Neural progenitor cell (in vitro differentiated cells): Measurements from ENCODE around the gene FAM174C. TPM values are rescaled to one million over a fixed set of nuclear protein-coding genes. Genes with fewer than 3 reads are reported as not detected.

Source experiments
- DNase-seq: peaks from one replicate; pipeline ENCODE4 v3.0.0-alpha.2; 2016; ENCODE audit warnings: low spot score
- H2AFZ ChIP-seq: fragments of 200-600 bp; sonication (generic); replicated peaks from 2 replicates; pipeline ENCODE4 v1.6.1; 2016; ENCODE audit warnings: antibody characterized with exemption
- H3F3A ChIP-seq: fragments of 200-600 bp; sonication (generic); 2 replicates; pipeline ENCODE4 v1.6.1; 2016; ENCODE audit warnings: antibody characterized with exemption, low read depth
- H3K27ac ChIP-seq: fragments of 200-600 bp; sonication (generic); 2 replicates; pipeline ENCODE4 v1.5.1; 2016; ENCODE audit warnings: mild to moderate bottlenecking
- H3K27me3 ChIP-seq: fragments of 200-600 bp; sonication (generic); 2 replicates; pipeline ENCODE4 v1.6.1; 2016; ENCODE audit warnings: mild to moderate bottlenecking, moderate library complexity
- H3K36me3 ChIP-seq: fragments of 200-600 bp; sonication (generic); 2 replicates; pipeline ENCODE4 v1.5.1; 2016
- H3K4me1 ChIP-seq: fragments of 200-600 bp; sonication (generic); 2 replicates; pipeline ENCODE4 v1.6.1; 2016; ENCODE audit warnings: mixed run types
- H3K4me2 ChIP-seq: fragments of 200-600 bp; sonication (generic); 2 replicates; pipeline ENCODE4 v1.6.1; 2016
- H3K4me3 ChIP-seq: fragments of 200-600 bp; sonication (generic); 2 replicates; pipeline ENCODE4 v1.5.1; 2016
- H3K79me2 ChIP-seq: fragments of 200-600 bp; sonication (generic); 2 replicates; pipeline ENCODE4 v1.6.1; 2016; ENCODE audit warnings: low read depth
- H3K9ac ChIP-seq: fragments of 200-600 bp; sonication (generic); 2 replicates; pipeline ENCODE4 v1.6.1; 2016
- H3K9me3 ChIP-seq: fragments of 200-600 bp; sonication (generic); 2 replicates; pipeline ENCODE4 v1.5.1; 2016; ENCODE audit warnings: low read depth
- H4K20me1 ChIP-seq: fragments of 200-600 bp; sonication (generic); 2 replicates; pipeline ENCODE4 v1.6.1; 2016; ENCODE audit warnings: low read depth
- H3K27ac Mint-ChIP-seq: 3 replicates; pipeline ENCODE4 v1.8.0; 2021; ENCODE audit warnings: mixed read lengths
- H3K27me3 Mint-ChIP-seq: 2 replicates; pipeline ENCODE4 v1.8.0; 2022; ENCODE audit warnings: low read depth, mild to moderate bottlenecking, inconsistent platforms, moderate library complexity, mixed read lengths; ENCODE audit not compliant: insufficient read depth
- H3K36me3 Mint-ChIP-seq: 3 replicates; pipeline ENCODE4 v1.8.0; 2021; ENCODE audit warnings: mixed read lengths
- H3K4me1 Mint-ChIP-seq: 3 replicates; pipeline ENCODE4 v1.8.0; 2021; ENCODE audit warnings: mixed read lengths
- H3K4me3 Mint-ChIP-seq: 3 replicates; pipeline ENCODE4 v1.8.0; 2021; ENCODE audit warnings: mild to moderate bottlenecking, moderate library complexity, mixed read lengths
- H3K9me3 Mint-ChIP-seq: 3 replicates; pipeline ENCODE4 v1.8.0; 2020; ENCODE audit warnings: mixed read lengths
- CTCF ChIP-seq: fragments of 200-600 bp; sonication (generic); IDR thresholded peaks from 2 replicates; pipeline ENCODE4 v1.5.1; 2017; ENCODE audit warnings: antibody characterized with exemption, mild to moderate bottlenecking
- EZH2 ChIP-seq: fragments of 200-600 bp; sonication (generic); IDR thresholded peaks from 2 replicates; pipeline ENCODE4 v1.6.1; 2017; ENCODE audit warnings: antibody characterized with exemption, mild to moderate bottlenecking, moderate library complexity
- EZH2phosphoT487 ChIP-seq: fragments of 200-600 bp; sonication (generic); IDR thresholded peaks from 2 replicates; pipeline ENCODE4 v1.6.1; 2017; ENCODE audit warnings: antibody characterized with exemption
- total RNA-seq: library from RNA; depleted of rRNA; stranded (reverse); fragments of >200 nt; gene quantifications from 2 replicates; pipeline ENCODE4 v1.2.3, GENCODE V29; 2015; ENCODE audit warnings: low replicate concordance

FAM174C gene
- total RNA-seq, 1 donor from 2014 or later, result 4.8 TPM

DNA sequence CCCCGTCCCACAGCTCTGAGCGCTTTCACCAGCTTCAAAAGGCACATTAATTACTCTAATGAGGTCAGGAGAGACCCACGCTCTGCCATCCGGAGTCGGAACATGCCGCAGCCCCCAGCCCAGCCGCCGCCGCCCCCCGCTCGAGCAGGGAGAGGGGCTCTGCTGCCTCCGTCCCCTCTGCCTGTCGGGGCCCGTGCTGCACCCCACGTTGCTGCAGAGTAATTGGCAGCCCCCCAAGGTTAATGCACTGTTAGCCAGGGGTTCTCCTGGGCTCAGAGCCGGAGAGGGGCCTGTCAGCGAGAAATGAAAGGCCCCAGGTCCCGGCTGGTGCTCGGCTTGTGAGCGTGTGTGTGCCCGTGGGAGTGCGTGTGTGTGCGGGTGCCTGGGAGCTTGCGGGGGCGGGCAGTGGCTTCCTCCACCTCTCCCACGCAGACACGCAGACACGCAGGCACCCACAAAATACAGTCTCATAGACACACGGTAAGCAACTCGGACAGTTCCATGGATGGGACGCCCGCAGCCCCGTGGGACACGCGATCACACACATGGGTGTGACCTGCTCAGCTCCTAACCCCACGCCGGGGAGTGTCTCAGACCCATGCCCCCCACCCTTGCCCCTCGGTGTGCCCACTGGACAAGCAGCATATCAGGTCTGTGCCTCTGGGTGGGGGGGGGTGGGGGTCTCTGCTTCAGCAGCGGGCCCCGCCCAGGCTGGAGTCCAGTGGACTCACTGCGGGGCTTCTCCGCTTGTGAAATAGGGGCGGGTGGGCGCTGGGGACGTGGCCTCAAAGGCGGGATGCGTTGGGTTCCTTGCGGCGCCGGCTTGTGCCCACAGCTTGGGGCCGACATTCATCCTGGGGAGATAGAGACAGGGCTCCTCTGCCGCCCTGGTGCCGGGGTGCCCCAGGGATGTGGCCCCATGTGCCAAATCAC lies 5.6 kb downstream of the FAM174C start:
- Mint-ChIP-seq H3K9me3 (no peaks in the 10 kb centered on the region), H3K27ac (no peak overlapping the region)

GRCh38 chr19:1281569-1282287 lies 6.4 kb downstream of the FAM174C start:
- Histone ChIP-seq H3K9ac (no peak overlapping the region), H3K79me2 (peaks cover 10% of the 10 kb centered on the region), H3K36me3 (no peaks in the 10 kb centered on the region), H3K4me3 (no peak overlapping the region), H3K27me3 (peaks cover 25% of the 10 kb centered on the region), H3K4me2 (no peak overlapping the region), H3K9me3 (no peaks in the 10 kb centered on the region), H3K4me1 (peaks cover 4% of the 10 kb centered on the region), H3K27ac (no peak overlapping the region), H3F3A (peaks cover 46% of the 10 kb centered on the region), H2AFZ (no peak overlapping the region), H4K20me1 (peaks cover 15% of the 10 kb centered on the region)
- no peak for TF ChIP-seq EZH2
- no peak for TF ChIP-seq EZH2phosphoT487
- TF ChIP-seq CTCF, result no peak
- DNase-seq, result no peak
- Mint-ChIP-seq H3K4me3 (no peak overlapping the region), H3K27me3 (peaks cover 7% of the 10 kb centered on the region), H3K4me1 (peaks cover 25% of the 10 kb centered on the region), H3K9me3 (no peaks in the 10 kb centered on the region), H3K36me3 (peaks cover 3% of the 10 kb centered on the region), H3K27ac (peak overlapping the region; percentile 58)

More for the DNA sequence above, 5.6 kb downstream of the FAM174C start:
- Histone ChIP-seq H3K9ac (no peak overlapping the region), H3K27ac (no peak overlapping the region), H3K4me3 (no peak overlapping the region), H3F3A (peaks cover 48% of the 10 kb centered on the region), H2AFZ (no peak overlapping the region), H3K4me2 (no peak overlapping the region), H3K4me1 (peaks cover 8% of the 10 kb centered on the region), H3K79me2 (peaks cover 13% of the 10 kb centered on the region), H3K27me3 (peaks cover 25% of the 10 kb centered on the region), H3K9me3 (no peaks in the 10 kb centered on the region), H4K20me1 (peaks cover 21% of the 10 kb centered on the region), H3K36me3 (no peaks in the 10 kb centered on the region)
- Mint-ChIP-seq H3K4me1 (peaks cover 28% of the 10 kb centered on the region), H3K27me3 (peaks cover 7% of the 10 kb centered on the region), H3K4me3 (peak overlapping the region; percentile 22), H3K36me3 (peaks cover 4% of the 10 kb centered on the region)
- TF ChIP-seq CTCF (no peak), EZH2 (no peak), EZH2phosphoT487 (no peak)
- DNase-seq, result no peak

- H3K79me2 ChIP-seq, result peaks cover 14% of the 10 kb centered on the region
- H3K4me3 ChIP-seq, result no peak overlapping the region
- H3K27ac Mint-ChIP-seq, result no peak overlapping the region
- peaks cover 25% of the 10 kb centered on the region for H3K27me3 ChIP-seq
- no peak for DNase-seq
- peaks cover 22% of the 10 kb centered on the region for H4K20me1 ChIP-seq
- no peak overlapping the region for H3K4me3 Mint-ChIP-seq
- no peak overlapping the region for H3K27ac ChIP-seq
- no peak overlapping the region for H3K9ac ChIP-seq
- no peak overlapping the region for H2AFZ ChIP-seq
- H3K36me3 ChIP-seq, result no peaks in the 10 kb centered on the region
- H3K27me3 Mint-ChIP-seq, result peaks cover 7% of the 10 kb centered on the region
- H3K9me3 ChIP-seq, result no peaks in the 10 kb centered on the region
- peaks cover 22% of the 10 kb centered on the region for H3K4me1 Mint-ChIP-seq
- peaks cover 50% of the 10 kb centered on the region for H3F3A ChIP-seq
- H3K4me2 ChIP-seq, result no peak overlapping the region
- no peaks in the 10 kb centered on the region for H3K9me3 Mint-ChIP-seq
- TF ChIP-seq EZH2phosphoT487 (no peak), CTCF (no peak), EZH2 (no peak)
- H3K4me1 ChIP-seq, result peaks cover 13% of the 10 kb centered on the region
- H3K36me3 Mint-ChIP-seq, result peaks cover 2% of the 10 kb centered on the region
These were observed 7.4 kb downstream of the FAM174C start for GRCh38 chr19:1282588-1283206.
